ENCODE results near the gene MARF1. TPM values are rescaled to one million over a fixed set of nuclear protein-coding genes. Genes with fewer than 3 reads are reported as not detected.
"Not testable (repeated sequence)": the region's sequence is repeated elsewhere in the genome, so short reads cannot be mapped to it uniquely, and the experiment has no call there.

MARF1 gene
- total and polyA plus RNA-seq, 9 donors: 23.1 to 95.7 (median 71.8) TPM

DNA sequence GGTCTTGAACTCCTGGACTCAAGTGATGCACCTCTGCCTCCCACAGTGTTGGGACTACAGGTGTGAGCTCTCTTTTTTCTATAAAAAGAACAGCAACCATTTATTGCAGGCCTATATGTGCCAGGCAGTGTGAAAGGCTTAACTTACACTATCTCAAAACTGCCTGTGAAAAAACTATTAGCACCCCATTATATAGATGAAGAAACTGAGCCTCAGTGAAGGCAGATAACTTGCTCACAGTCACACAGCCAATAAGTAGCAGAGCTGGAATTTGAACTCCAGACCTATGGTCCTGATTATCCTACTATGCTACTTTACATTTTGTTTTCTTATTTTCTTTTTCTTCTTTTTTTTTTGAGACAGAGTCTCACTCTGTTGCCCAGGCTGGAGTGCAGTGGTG lies 22.2 kb upstream of the MARF1 start:
- Histone ChIP-seq H3K36me3 (no peaks in the 10 kb centered on the region), H3K4me3 (no peak overlapping the region), H3K9me3 (no peaks in the 10 kb centered on the region), H3K4me1 (ENCODE audit: insufficient read depth) (peaks cover 5% of the 10 kb centered on the region), H3K27ac (no peak overlapping the region), H3K27me3 (no peaks in the 10 kb centered on the region)
- intact Hi-C loops (cut with DNase I): no loop called here
- no peak for TF ChIP-seq CTCF (IDR thresholded peaks at IDR 0.05)
- no peak for TF ChIP-seq EP300 (IDR thresholded peaks at IDR 0.05)
- TF ChIP-seq POLR2A (IDR thresholded peaks at IDR 0.05): no peak
- no peak for DNase-seq

DNA sequence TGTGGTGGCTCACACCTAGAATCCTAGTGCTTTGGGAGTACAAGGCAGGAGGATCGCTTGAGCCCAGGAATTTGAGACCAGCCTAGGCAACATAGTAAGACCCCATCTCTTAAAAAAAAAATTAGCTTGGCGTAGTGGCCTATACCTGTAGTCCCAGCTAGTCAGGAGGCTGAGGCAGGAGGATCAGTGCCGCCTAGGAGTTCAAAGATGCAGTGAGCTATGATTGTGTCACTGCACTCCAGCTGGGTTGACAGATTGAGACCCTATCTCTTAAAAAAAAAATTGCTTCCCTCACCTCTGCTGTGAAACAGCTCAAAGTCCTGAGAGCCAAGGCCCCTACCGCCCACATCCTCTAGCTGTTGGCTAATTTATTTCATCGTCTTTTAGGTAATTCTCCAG lies 17.2 kb upstream of the MARF1 start:
- no peaks in the 10 kb centered on the region for H3K36me3 ChIP-seq
- H3K4me3 ChIP-seq: no peak overlapping the region
- no peaks in the 10 kb centered on the region for H3K9me3 ChIP-seq
- intact Hi-C loops (cut with DNase I): no loop called here
- TF ChIP-seq CTCF (IDR thresholded peaks at IDR 0.05) (no peak), EP300 (IDR thresholded peaks at IDR 0.05) (no peak), POLR2A (IDR thresholded peaks at IDR 0.05) (no peak)
- WGBS, 3 donors: 49 to 54% (median 52%) methylated on average over 5 of the region's 5 CpGs
- peaks cover 6% of the 10 kb centered on the region for H3K4me1 ChIP-seq (ENCODE audit: insufficient read depth)
- no peaks in the 10 kb centered on the region for H3K27me3 ChIP-seq
- H3K27ac ChIP-seq: peak overlapping the region in 1 of 2 donors; percentile 57
- DNase-seq: no peak

- no peak for DNase-seq
- 94 to 97% (median 96%) methylated on average over 5 of the region's 5 CpGs for WGBS, 3 donors
- Histone ChIP-seq H3K4me1 (ENCODE audit: insufficient read depth) (peaks cover 6% of the 10 kb centered on the region), H3K9me3 (no peaks in the 10 kb centered on the region), H3K36me3 (no peaks in the 10 kb centered on the region), H3K27ac (no peak overlapping the region), H3K4me3 (no peak overlapping the region), H3K27me3 (no peaks in the 10 kb centered on the region)
- intact Hi-C loops (cut with DNase I): no loop called here
- TF ChIP-seq EP300 (IDR thresholded peaks at IDR 0.05) (no peak), CTCF (IDR thresholded peaks at IDR 0.05) (no peak), POLR2A (IDR thresholded peaks at IDR 0.05) (no peak)
These were observed 15.6 kb upstream of the MARF1 start for GRCh38 chr16:15658556-15658955.

GRCh38 chr16:15658149-15658548 lies 15.2 kb upstream of the MARF1 start:
- no peak overlapping the region for H3K4me3 ChIP-seq
- TF ChIP-seq EP300 (IDR thresholded peaks at IDR 0.05) (no peak), POLR2A (IDR thresholded peaks at IDR 0.05) (no peak), CTCF (IDR thresholded peaks at IDR 0.05) (no peak)
- no peaks in the 10 kb centered on the region for H3K27me3 ChIP-seq
- H3K9me3 ChIP-seq: no peaks in the 10 kb centered on the region
- DNase-seq: no peak
- no peaks in the 10 kb centered on the region for H3K36me3 ChIP-seq
- H3K4me1 ChIP-seq (ENCODE audit: insufficient read depth): peaks cover 6% of the 10 kb centered on the region
- WGBS, 3 donors: 88 to 89% (median 89%) methylated on average over 6 of the region's 6 CpGs
- H3K27ac ChIP-seq: no peak overlapping the region
- intact Hi-C loops (cut with DNase I): no loop called here

GRCh38 chr16:15655561-15655960 lies 12.6 kb upstream of the MARF1 start:
- peaks cover 10% of the 10 kb centered on the region for H3K4me1 ChIP-seq (ENCODE audit: insufficient read depth)
- H3K4me3 ChIP-seq; H3K9me3 ChIP-seq; H3K36me3 ChIP-seq; H3K27me3 ChIP-seq; DNase-seq; H3K27ac ChIP-seq; intact Hi-C loops (cut with DNase I): not testable (repeated sequence)
- WGBS, 3 donors: 93 to 98% (median 95%) methylated on average over 3 to 4 of the region's 6 CpGs
